ENCODE data around the gene PRKAR1B.
"Not testable (repeated sequence)": the region's sequence is repeated elsewhere in the genome, so short reads cannot be mapped to it uniquely, and the experiment has no call there.

PRKAR1B gene

DNA sequence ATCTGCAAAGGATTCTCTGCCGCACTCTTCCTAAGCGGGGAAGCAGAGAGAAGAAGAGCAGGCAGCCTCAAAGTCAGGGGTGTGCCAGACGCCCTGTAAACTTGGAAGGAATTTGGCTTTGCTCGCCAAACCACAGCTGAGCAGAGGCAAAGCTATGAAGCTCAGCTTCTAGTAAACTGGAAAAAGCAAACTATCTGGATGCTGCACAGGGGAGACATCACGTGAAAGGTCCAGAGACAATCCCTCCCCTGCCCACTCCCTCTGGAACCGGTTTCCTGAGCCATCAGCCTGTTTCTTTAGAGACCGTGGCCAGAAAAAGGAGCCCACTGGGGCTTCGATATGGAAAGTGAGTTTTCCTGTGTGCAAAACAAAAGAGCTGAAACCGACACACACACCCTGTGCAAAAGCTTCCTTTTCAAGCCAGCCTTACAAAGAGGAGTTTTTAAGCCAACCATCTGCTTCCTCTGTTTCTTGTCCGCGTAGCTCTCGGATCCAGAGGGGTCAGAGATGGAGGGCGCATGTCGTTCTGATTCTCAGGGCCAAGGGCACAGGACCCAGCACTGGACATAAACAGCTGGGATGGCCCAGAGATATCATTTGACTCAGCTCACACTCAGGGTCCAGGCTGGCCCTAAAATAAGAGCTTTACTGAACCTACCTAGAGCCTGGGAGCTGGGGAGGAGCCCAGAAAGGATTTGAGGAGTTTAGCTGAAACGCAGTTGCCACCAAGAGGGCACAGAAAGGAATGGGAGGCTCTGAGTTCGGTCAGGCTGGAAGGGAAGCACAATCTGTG, 58.7 kb downstream of the PRKAR1B start:
- no peak for DNase-seq (ENCODE audit: low read depth, low spot score)

DNA sequence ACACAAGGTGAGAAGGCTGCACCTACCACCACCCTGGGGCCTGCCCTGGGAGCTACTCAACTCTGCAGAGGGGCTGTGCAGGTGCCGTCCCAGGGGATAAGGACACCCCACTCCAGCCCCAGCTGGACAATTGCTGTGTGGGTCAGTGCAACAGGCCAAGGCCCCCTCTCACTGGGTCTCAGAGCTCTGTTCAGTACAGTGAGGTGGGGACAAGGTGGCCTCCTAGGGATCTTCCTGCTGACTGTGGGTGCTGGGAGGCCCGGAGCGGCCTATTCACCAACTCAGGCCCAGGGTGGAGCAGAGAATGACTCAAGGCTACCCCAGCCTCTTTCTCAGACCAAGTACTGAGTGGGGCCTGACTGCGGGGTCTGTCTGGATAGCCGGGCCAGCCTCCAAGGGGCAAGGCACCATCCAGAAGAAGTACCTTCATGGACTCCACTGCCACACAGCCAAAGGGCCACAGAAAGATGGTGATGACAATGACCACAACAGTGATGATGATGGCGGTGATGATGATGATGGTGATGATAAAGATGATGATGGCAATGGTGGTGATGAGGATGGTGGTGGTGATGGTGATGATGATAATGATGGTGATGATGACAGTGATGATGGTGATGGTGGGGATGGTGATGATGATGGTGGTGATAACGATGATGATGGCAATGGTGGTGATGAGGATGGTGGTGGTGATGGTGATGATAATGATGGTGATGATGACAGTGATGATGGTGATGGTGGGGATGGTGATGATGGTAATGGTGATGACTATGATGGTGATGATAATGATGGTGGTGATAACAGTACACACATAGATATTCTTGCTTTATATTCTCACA, 60.4 kb downstream of the PRKAR1B start:
- no peak for DNase-seq (ENCODE audit: low read depth, low spot score)

DNA sequence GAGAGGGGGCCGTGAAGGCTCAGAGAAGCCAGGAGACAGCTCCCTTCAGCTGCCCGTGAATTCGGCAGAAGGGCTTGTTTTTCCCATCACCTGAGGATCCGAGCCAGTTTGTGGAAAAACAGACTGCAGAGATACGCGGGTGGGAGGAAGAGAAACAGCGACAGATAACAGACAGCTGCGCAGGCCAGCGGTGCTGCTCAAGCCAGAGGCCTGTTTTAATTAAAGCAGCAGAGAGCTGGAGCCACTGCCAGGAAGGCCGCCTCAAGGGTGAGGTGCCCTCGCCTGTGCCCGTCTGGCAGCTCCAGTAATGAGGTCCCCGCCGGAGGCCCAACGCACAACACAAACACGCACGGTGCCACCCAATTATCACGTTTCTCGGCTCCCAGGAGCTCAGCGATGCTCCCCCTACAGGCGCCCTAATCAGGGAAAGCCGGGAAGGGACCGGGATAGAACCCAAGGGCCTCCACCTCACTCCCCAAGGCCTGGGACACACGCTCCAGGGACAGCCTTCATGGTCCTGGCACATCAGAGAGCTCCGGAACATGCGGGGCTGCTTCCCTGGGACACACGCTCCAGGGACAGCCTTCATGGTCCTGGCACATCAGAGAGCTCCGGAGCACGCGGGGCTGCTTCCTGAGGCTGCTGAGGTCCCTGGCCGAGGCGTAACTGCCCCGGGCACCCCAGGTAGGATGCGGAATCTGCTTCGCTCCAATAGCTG, 61.2 kb downstream of the PRKAR1B start:
- peak; percentile 23 for DNase-seq (ENCODE audit: low read depth, low spot score)

- peak; percentile 50 for DNase-seq (ENCODE audit: low read depth, low spot score)
These were observed 61.9 kb downstream of the PRKAR1B start for GRCh38 chr7:664997-665735.

GRCh38 chr7:664402-664775, 62.7 kb downstream of the PRKAR1B start:
- no peak for DNase-seq (ENCODE audit: low read depth, low spot score)

GRCh38 chr7:662576-662975, 64.5 kb downstream of the PRKAR1B start:
- DNase-seq (ENCODE audit: low read depth, low spot score): no peak

DNA sequence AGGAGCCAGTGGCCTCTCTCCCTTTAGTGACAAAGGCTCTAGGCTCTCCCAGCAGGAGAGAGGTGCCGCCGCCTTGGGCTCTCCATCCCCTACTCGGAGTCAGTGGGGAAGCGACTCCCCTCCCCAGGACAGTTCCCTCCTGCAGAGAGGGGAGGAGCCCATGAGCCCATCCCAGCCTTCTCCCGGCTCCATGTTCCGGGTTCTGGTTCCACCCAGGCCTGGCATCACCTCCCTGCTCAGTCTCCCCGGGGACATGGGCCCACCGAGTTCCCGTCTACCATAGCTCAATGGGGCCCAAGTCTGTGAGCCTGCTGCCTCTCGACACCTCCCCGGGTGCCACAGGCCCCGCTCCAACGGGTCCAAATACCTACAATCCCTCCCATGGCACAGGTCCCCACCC, 67.1 kb downstream of the PRKAR1B start:
- DNase-seq (ENCODE audit: low read depth, low spot score): no peak

GRCh38 chr7:659306-659847, 67.7 kb downstream of the PRKAR1B start:
- DNase-seq (ENCODE audit: low read depth, low spot score): no peak

- DNase-seq (ENCODE audit: low read depth, low spot score): no peak
These were observed 69.4 kb downstream of the PRKAR1B start for GRCh38 chr7:657565-658119.

DNA sequence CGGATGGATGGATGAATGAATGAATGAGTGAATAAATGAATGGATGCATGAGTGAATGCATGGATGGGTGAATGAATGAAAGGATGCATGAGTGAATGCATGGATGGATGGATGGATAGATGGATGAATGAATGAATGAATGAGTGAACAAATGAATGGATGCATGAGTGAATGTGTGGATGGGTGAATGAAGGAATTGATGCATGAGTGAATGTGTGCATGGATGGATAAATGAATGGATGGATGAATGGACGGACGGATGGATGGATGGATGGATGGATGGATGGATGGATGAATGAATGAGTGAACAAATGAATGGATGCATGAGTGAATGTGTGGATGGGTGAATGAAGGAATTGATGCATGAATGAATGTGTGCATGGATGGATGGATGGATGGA, 70.1 kb downstream of the PRKAR1B start:
- not testable (repeated sequence) for DNase-seq (ENCODE audit: low read depth, low spot score)

- DNase-seq (ENCODE audit: low read depth, low spot score): no peak
These were observed 71.3 kb downstream of the PRKAR1B start for GRCh38 chr7:655758-656157.

GRCh38 chr7:653829-654764, 73.0 kb downstream of the PRKAR1B start:
- DNase-seq (ENCODE audit: low read depth, low spot score): no peak

- DNase-seq (ENCODE audit: low read depth, low spot score): no peak
These were observed 74.2 kb downstream of the PRKAR1B start for GRCh38 chr7:652881-653280.

DNA sequence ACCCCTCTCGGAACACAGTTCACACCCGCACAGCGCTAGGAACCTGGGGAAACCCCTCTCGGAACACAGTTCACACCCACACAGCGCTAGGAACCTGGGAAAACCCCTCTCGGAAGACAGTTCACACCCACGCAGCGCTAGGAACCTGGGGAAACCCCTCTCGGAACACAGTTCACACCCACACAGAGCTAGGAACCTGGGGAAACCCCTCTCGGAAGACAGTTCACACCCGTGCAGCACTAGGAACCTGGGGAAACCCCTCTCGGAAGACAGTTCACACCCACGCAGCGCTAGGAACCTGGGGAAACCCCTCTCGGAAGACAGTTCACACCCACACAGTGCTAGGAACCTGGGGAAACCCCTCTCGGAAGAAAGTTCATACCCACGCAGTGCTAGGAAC, 74.9 kb downstream of the PRKAR1B start:
- DNase-seq (ENCODE audit: low read depth, low spot score): not testable (repeated sequence)

DNA sequence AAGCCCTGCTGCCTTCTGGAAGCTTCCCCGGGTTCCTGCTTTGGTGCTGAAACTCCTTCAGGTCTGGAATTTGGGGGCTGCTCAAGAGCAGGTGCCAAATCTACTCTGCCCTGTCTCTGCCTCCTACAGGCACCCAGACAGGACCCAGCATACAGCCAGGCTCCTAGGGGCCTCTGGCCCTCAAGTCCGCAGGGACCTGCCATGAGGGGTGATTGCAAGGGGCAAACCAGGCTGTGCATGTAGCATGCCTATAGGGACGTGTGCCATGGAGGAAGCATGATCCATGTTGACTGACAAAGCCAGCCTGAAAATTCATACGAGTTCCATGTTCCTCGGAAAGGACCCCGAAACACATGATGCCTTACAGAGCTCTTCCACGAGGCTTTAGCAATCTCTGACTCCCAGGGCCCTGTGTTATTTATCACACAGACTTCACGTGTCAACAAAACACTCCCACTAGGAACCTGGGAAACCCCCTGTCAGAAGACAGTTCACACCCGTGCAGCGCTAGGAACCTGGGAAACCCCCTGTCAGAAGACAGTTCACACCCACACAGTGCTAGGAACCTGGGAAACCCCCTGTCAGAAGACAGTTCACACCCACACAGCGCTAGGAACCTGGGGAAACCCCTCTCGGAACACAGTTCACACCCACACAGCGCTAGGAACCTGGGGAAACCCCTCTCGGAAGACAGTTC, 75.9 kb downstream of the PRKAR1B start:
- no peak for DNase-seq (ENCODE audit: low read depth, low spot score)

GRCh38 chr7:650339-651031, 76.6 kb downstream of the PRKAR1B start:
- no peak for DNase-seq (ENCODE audit: low read depth, low spot score)

DNA sequence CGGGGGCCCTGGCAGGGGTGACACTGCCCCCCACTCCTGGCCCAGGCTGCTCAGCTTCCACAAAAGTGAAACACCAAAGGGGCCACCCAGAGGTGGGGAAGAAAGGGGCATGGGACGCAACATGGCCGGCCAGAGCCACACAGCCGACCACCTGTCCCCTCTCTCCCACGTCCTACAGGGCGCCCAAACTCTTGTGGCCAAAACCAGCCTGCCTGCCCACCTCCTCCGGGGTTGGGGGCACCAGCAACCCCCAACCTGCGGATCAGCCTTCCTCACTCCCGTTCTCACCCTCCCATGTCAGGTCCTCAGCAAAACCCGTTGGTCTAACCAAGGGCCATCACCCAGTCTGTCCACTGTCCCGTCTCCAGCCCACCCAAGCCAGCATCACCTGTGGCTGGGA, 80.1 kb downstream of the PRKAR1B start:
- no peak for DNase-seq (ENCODE audit: low read depth, low spot score)

DNA sequence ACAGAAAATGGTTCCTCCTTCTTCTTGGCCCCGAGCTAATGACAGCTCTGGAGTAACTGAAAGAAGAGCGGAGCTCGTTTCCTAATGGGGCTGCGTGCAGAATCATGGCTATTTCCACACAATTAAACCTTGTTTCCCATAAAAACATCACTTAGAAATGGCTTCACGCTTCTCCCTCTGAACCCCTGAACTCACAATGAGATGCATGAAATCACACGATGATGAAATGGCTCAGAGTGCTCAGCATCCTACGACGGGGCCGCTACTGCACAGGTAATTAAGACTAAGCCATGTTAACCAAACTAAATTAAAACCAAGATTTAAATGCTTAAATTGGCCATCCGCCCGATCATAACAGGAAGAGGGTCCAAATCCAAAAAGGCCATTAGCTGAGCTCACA, 80.6 kb downstream of the PRKAR1B start:
- DNase-seq (ENCODE audit: low read depth, low spot score): no peak

GRCh38 chr7:645606-646005, 81.5 kb downstream of the PRKAR1B start:
- no peak for DNase-seq (ENCODE audit: low read depth, low spot score)
